Tibial artery (tissue), 4 donors: Measurements from ENCODE around the gene LFNG.
"Not testable (repeated sequence)": the region's sequence is repeated elsewhere in the genome, so short reads cannot be mapped to it uniquely, and the experiment has no call there.

Experiments used
- DNase-seq, 2 donors: peaks; one replicate each; pipeline ENCODE4 v3.0.0-alpha.2; 2019
- H3K27ac ChIP-seq, 2 donors: fragments of 200-600 bp; sonication (generic) in 1 of 2; 1 replicate in 1 of 2; 2 replicates in 1 of 2; pipeline ENCODE4 v1.5.1; 2018 to 2019; ENCODE audit warnings: mild to moderate bottlenecking in 1 of 2
- H3K27me3 ChIP-seq, 2 donors: fragments of 200-600 bp; sonication (generic) in 1 of 2; one replicate each; pipeline versions ENCODE4 v1.5.1 to v1.6.0; 2016 to 2019
- H3K36me3 ChIP-seq, 3 donors: fragments of 200-600 bp; sonication (generic) in 2 of 3; one replicate each; pipeline ENCODE4 v1.5.1; 2016 to 2019; ENCODE audit warnings: mild to moderate bottlenecking in 2 of 3
- H3K4me1 ChIP-seq, 4 donors: fragments of 200-600 bp; sonication (generic) in 2 of 4; 1 replicate in 3 of 4; 2 replicates in 1 of 4; pipeline ENCODE4 v1.5.1; 2016 to 2019
- H3K4me3 ChIP-seq, 2 donors: fragments of 200-600 bp; sonication (generic) in 1 of 2; 1 replicate in 1 of 2; 2 replicates in 1 of 2; pipeline ENCODE4 v1.5.1; 2018 to 2019; ENCODE audit warnings: mild to moderate bottlenecking in 2 of 2
- H3K9me3 ChIP-seq, 3 donors: fragments of 200-600 bp; sonication (generic) in 1 of 3; one replicate each; pipeline ENCODE4 v1.5.1; 2016 to 2019
- intact Hi-C: fragments of 100-400 bp; cut with DNase I; formaldehyde crosslinking; loops from one replicate; pipeline ENCODE4 v1.15.0; 2023; ENCODE audit warnings: low total_unique reads
- TF ChIP-seq, protein P1 (sequence below), 2 experiments: fragments of 200-600 bp in 1 of 2; fragments of 450-650 bp in 1 of 2; IDR thresholded peaks; one replicate each; pipeline ENCODE4 v1.5.1; 2017 to 2019; ENCODE audit warnings: antibody characterized with exemption in 2 of 2, mild to moderate bottlenecking in 1 of 2, moderate library complexity in 1 of 2

The LFNG gene

DNA sequence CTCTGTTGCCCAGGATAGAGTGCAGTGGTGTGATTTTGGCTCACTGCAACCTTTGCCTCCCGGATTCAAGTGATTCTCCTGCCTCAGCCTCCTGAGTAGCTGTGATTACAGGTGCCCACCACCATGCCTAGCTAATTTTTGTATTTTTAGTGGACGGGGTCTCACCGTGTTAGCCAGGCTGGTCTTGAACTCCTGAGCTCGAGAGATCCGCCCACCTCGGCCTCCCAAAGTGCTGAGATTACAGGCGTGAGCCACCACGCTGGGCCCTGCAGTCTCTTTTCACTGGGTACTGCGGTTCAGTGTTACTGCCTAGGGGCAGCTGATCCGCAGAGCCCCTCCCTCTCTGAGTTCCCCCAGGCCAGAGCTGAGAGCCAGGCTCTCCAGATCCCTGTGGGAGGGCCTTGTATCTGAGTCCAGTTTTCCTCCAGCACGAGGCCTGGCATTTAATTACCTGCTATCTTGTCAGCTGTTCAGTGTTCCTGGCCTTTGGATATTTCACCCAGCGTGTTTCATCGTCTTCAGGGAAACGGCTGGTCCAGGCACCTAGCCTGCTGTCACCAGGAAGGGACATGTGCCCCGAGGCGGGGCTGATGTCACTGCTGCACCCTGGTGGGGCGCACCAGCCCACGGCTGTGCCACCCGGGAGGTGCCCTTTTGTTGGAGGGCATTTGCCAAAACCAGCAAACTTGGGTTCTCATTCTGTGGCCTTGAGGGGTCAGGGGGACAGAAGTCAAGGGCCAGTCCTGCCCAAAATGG lies 16.5 kb downstream of the LFNG start:
- H3K27me3 ChIP-seq, H3K4me1 ChIP-seq, intact Hi-C loops, DNase-seq, H3K4me3 ChIP-seq, H3K27ac ChIP-seq, H3K9me3 ChIP-seq: not testable (repeated sequence)
- H3K36me3 ChIP-seq, result peaks cover 13 to 38% (median 31%) of the 10 kb centered on the region in 3 donors

DNA sequence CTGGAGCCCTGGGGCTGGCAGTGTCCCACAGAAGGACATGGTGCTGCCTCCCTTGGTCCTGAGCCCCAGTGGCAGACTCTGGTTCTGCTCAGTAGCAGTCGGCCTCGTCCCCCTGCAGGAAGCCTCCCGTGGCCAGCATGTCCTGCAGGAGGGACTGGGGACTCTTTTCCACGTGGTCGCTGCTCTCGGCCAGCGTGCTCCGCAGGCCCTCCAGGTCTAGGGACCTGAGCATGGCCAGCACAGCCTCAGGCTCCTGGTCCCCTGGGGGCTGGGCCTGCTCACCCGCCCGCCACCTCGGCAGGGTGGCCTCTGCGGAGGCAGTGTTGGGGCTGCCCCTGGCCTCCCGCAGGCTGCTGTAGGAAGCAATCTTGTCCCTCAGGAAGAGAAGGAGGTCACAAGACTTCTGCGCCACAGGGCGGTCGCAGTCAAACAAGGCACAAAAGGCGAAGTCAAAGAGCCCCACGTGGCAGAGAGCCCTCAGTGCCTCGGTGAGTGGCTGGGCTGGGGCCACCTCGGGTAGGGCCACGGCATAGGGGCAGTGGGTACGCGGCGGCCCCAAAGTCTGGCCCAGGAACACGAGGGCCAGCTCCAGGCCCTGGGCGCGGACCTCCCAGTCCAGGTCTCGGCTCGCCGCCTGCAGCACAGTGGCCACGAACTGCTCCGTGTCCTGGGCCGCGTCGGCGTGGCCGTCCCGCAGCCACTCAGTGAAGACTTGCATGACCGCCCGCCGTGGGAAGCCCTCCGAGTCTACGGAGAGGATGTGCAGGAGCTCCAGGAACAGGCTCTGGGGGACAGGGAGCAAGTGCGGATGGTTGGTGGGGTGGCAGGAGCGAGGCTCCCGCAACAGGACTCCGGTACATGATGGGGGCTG lies 18.6 kb downstream of the LFNG start:
- H3K27ac ChIP-seq, result no peak overlapping the region
- intact Hi-C loops, result no loop called here

DNA sequence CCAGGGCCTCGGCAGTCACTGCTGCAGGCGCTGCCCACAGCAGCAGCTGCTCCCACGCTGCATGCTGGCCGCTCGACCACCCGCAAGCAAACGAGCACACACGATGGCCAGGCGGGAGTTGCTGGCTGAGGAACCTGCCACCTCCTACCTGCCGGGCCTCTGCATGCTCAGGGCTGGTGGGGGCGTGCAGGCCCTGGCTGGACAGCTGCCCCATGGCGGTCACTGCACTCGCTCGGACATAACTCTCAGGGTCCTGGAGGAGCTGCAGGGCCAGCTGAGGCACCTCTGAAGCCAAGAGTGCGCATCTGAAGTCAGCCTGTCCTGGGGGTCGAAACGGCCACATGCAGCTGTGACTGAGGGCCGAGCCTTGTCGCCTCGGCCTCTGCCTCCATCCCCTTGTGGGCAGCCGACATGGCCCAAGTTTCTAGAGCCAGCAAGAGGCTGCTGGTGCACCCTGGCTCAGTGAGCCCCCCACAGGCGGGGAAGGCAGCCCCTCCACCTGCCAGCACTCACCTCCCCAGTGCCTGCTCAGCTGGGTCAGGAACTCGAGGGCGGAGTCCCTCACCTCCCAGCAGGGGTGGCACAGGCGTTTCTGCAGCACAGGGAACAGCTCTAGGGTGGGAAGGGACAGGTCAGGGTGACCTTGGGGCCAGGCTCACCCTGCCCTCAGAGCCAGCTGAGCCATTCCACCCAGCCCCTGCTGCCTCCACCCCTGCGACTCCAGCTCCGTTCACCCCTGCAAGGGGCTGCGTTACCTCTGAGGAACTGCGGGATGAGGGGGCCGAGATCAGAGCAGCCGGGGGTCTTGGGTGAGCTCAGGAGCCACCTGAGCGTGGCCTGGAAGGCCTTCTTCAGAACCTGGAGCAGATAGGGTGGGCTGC lies 19.7 kb downstream of the LFNG start:
- TF ChIP-seq, protein P1, sequence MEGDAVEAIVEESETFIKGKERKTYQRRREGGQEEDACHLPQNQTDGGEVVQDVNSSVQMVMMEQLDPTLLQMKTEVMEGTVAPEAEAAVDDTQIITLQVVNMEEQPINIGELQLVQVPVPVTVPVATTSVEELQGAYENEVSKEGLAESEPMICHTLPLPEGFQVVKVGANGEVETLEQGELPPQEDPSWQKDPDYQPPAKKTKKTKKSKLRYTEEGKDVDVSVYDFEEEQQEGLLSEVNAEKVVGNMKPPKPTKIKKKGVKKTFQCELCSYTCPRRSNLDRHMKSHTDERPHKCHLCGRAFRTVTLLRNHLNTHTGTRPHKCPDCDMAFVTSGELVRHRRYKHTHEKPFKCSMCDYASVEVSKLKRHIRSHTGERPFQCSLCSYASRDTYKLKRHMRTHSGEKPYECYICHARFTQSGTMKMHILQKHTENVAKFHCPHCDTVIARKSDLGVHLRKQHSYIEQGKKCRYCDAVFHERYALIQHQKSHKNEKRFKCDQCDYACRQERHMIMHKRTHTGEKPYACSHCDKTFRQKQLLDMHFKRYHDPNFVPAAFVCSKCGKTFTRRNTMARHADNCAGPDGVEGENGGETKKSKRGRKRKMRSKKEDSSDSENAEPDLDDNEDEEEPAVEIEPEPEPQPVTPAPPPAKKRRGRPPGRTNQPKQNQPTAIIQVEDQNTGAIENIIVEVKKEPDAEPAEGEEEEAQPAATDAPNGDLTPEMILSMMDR (IDR thresholded peaks at IDR 0.05), result no peak
- intact Hi-C loops, result no loop called here
- H3K36me3 ChIP-seq, result peaks cover 41 to 70% (median 63%) of the 10 kb centered on the region in 3 donors
- H3K4me3 ChIP-seq, result no peak overlapping the region
- no peaks in the 10 kb centered on the region for H3K27me3 ChIP-seq
- H3K9me3 ChIP-seq, result no peaks in the 10 kb centered on the region
- no peak overlapping the region for H3K27ac ChIP-seq
- peak in 1 of 2 donors; percentile 52 for DNase-seq
- no peaks in the 10 kb centered on the region for H3K4me1 ChIP-seq

More for the DNA sequence above, 18.6 kb downstream of the LFNG start:
- no peaks in the 10 kb centered on the region for H3K9me3 ChIP-seq
- TF ChIP-seq, protein P1 (IDR thresholded peaks at IDR 0.05), result no peak
- no peak overlapping the region for H3K4me3 ChIP-seq
- peaks cover 33 to 60% (median 53%) of the 10 kb centered on the region in 3 donors for H3K36me3 ChIP-seq
- DNase-seq, result peak in 1 of 2 donors; percentile 56
- no peaks in the 10 kb centered on the region for H3K4me1 ChIP-seq
- no peaks in the 10 kb centered on the region for H3K27me3 ChIP-seq

DNA sequence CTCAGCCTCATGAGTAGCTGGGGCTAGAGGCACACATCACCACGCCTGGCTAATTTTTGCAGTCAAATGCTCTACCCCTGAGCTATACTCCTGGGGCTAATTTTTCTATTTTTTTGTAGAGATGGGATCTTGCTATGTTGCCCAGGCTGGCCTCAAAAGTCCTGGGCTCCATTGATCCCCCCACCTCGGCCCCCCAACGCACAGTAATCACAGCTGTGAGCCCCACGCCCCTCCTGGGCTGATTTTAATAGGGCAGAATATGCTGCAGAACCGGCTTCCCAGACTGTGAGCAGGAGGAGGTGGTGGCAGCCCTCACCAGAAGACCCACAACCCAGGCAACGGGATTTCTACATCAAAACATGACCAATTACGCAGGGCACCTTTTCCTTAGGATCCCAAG lies 20.6 kb downstream of the LFNG start:
- Histone ChIP-seq H3K4me1 (no peaks in the 10 kb centered on the region), H3K9me3 (no peaks in the 10 kb centered on the region), H3K27me3 (no peaks in the 10 kb centered on the region), H3K27ac (no peak overlapping the region), H3K36me3 (peaks cover 49 to 79% (median 70%) of the 10 kb centered on the region in 3 donors), H3K4me3 (no peak overlapping the region)
- intact Hi-C loops, result no loop called here
- DNase-seq, result peak in 1 of 2 donors; percentile 35
- TF ChIP-seq, protein P1 (IDR thresholded peaks at IDR 0.05), result no peak

DNA sequence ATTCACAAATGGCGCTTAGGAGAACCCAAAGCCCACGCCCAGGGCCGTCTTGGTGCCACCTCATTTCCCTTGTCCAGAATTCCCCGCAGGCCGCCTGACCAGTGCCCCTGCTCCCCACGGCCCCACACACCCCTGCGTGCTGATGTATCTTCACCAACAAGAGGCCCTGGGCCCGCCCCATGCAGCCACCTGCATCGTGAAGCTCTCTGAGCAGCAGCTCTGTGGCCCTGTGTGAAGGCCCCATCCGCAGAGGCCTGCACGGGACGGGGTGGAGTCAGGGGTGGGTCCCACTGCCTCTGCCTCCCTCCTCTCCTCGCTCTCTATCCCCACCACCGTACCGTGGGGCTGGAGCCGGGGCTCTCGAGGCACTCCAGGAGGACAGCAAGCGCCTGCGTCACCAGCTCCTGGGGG lies 21.1 kb downstream of the LFNG start:
- Histone ChIP-seq H3K4me1 (no peaks in the 10 kb centered on the region), H3K4me3 (no peak overlapping the region), H3K27me3 (no peaks in the 10 kb centered on the region), H3K36me3 (peaks cover 52 to 84% (median 74%) of the 10 kb centered on the region in 3 donors), H3K9me3 (no peaks in the 10 kb centered on the region), H3K27ac (no peak overlapping the region)
- TF ChIP-seq, protein P1 (IDR thresholded peaks at IDR 0.05), result no peak
- peak in 1 of 2 donors; percentile 63 for DNase-seq
- intact Hi-C loops, result no loop called here
